ENCODE results near the gene NTRK3.

Gene NTRK3

GRCh38 chr15:87971076-87971475, 285.5 kb downstream of the NTRK3 start:
- no peak for DNase-seq

- no peak for DNase-seq
Observed at GRCh38 chr15:87967951-87968350, 288.6 kb downstream of the NTRK3 start.

- no peak for DNase-seq
Observed at GRCh38 chr15:87965304-87965703, 291.2 kb downstream of the NTRK3 start.

- DNase-seq, result no peak
Observed at GRCh38 chr15:87962428-87962827, 294.1 kb downstream of the NTRK3 start.

- DNase-seq, result no peak
Observed at GRCh38 chr15:87961851-87962420, 294.6 kb downstream of the NTRK3 start.

- no peak for DNase-seq
Observed at GRCh38 chr15:87959662-87960061, 296.9 kb downstream of the NTRK3 start.

- no peak for DNase-seq
Observed at GRCh38 chr15:87959080-87959479, 297.5 kb downstream of the NTRK3 start.

GRCh38 chr15:87955284-87955909, 301.1 kb downstream of the NTRK3 start:
- no peak for DNase-seq

- no peak for DNase-seq
Observed at GRCh38 chr15:87954793-87955192, 301.7 kb downstream of the NTRK3 start.

- DNase-seq, result no peak
Observed at GRCh38 chr15:87952736-87953287, 303.7 kb downstream of the NTRK3 start.

- no peak for DNase-seq
Observed at GRCh38 chr15:87949575-87950223, 306.8 kb downstream of the NTRK3 start.

- DNase-seq, result no peak
Observed at GRCh38 chr15:87949151-87949574, 307.4 kb downstream of the NTRK3 start.

- no peak for DNase-seq
Observed at GRCh38 chr15:87947560-87947959, 309.0 kb downstream of the NTRK3 start.

GRCh38 chr15:87945246-87945645, 311.3 kb downstream of the NTRK3 start:
- DNase-seq, result no peak

GRCh38 chr15:87944691-87945090, 311.8 kb downstream of the NTRK3 start:
- DNase-seq, result no peak

- no peak for DNase-seq
Observed at GRCh38 chr15:87944050-87944449, 312.5 kb downstream of the NTRK3 start.

- DNase-seq, result no peak
Observed at GRCh38 chr15:87943626-87944025, 312.9 kb downstream of the NTRK3 start.

GRCh38 chr15:87942316-87942715, 314.2 kb downstream of the NTRK3 start:
- DNase-seq, result no peak

- DNase-seq, result no peak
Observed at GRCh38 chr15:87941606-87942005, 314.9 kb downstream of the NTRK3 start.

- no peak for DNase-seq
Observed at GRCh38 chr15:87940768-87941167, 315.8 kb downstream of the NTRK3 start.

GRCh38 chr15:87939848-87940457, 316.6 kb downstream of the NTRK3 start:
- no peak for DNase-seq

GRCh38 chr15:87938031-87938430, 318.5 kb downstream of the NTRK3 start:
- no peak for DNase-seq

GRCh38 chr15:87935583-87935982, 321.0 kb downstream of the NTRK3 start:
- no peak for DNase-seq

GRCh38 chr15:87931584-87931983, 325.0 kb downstream of the NTRK3 start:
- DNase-seq, result no peak
